GM21528 (cell line): Measurements from ENCODE around the gene HTRA3.

Source experiments
- ATAC-seq: cut with Tn5 transposase; IDR thresholded peaks from one replicate; pipeline ENCODE4 v1.9.1; 2021; ENCODE audit warnings: mild to moderate bottlenecking, moderate library complexity; ENCODE audit not compliant: unreplicated experiment, low FRiP score

The HTRA3 gene

DNA sequence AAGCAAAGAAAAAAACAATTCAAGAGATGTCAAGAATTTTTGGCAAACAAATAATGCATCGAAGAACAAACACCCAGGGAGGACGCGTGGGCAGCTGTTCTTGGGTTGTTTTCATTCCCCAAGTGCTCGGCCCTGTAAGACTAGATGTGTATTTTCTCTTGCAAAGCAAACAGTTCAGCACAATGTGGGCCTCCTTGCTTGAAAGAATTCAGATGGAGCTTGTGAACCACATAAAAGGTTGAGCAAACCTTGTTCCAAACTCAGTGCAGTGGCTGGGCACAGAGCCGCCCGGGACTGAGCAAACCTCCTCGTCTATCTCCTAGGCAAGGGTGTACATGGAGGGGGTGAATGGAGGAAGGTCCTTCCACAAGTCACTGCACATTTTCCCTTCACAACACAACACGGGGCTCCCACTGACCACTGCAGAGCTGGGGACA is 82.4 kb downstream of the HTRA3 start:
- ATAC-seq, result no peak

DNA sequence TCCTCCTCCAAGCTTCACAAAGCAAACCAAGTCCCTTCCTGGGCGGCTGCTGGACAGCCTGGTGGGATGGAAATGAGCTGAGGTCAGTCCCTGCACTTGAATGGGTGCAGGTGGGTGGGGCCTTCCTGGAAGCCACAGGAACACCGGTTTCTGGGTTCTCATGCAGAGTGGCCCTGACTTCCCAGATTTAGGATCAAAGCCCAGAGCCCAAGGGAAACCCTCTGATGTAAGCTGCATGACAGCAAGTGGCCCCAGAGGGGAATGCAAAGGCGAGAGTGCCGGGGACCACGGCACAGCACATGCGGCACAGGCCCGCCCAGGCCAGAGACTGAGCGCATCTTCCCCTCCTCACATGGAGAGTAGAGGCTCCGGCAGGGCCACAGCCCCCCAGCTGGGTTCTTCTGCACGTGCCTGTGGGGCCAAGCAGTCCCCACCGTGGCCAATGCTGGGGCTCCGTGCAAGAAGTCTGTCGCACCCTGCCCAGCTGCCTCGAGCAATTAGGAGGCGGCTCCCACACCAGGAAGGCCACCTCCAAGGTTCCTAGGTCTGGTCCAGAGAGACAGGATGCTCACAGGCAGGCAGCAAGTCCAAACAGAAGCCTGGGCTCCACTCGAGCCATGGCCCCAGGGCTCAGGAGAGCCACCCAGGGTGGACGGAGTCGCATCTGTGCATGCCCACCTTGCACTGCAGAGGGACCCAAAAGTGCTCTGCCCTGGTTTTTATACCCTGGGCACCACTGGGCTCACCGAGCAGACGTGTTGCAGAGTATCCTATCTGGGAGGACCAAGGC is 83.0 kb downstream of the HTRA3 start:
- no peak for ATAC-seq

DNA sequence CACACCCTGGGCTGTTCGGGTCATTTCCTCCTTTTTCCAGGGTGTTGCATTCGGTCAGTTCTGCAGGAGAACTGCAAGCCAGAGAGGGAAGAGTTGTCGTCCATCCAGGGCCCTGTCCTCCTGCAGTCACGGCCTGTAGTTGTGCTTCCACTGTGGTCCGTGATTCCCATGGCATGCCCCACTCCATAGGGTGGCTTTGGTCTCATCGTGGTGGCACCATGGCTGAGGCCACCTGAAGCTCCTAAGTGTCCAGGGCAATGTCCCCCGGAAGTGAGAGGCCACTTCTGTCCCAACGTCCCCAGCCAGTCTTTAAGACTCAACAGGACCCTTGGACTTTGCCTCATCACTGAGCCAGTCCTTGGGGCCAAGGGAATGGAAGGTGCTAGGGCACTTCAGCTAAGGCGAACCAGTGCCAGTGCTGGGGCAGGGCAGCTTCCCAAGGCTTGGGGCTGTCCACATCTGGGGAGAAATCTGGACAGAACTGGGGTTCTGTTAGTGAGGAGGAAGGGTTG is 83.7 kb downstream of the HTRA3 start:
- no peak for ATAC-seq

DNA sequence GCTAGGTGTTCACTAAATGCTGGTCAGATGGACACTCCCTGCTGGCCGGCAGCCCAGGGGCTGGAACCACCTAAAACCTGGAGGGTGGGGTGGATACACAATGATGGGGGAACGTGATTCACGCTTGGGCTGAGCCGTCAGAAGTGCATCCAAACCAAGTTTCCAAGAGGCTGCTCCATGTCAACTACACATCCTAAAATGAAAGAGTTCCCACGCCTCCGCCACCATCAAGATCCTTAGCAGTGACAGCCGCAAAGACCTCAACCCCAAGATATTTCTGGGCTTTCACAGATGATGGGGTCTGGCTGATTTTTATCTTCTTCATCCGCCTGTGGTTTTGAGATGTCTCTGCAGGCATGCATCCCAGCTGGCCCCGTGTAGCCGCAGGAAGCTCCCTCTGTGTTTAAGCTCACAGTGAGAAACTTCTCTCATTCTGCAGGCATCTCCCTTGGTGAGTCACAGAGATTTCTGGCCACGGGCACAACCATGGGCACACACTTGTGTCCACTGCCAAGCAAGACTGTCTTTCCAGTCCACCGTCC is 84.4 kb downstream of the HTRA3 start:
- no peak for ATAC-seq

- no peak for ATAC-seq
Observed at GRCh38 chr4:8355306-8355705, 85.8 kb downstream of the HTRA3 start.

- no peak for ATAC-seq
Observed at GRCh38 chr4:8355864-8356565, 86.5 kb downstream of the HTRA3 start.
